GM23248 (cell line): Measurements from ENCODE around the gene TPRN. TPM values are rescaled to one million over a fixed set of nuclear protein-coding genes. Genes with fewer than 3 reads are reported as not detected.
"Not testable (repeated sequence)": the region's sequence is repeated elsewhere in the genome, so short reads cannot be mapped to it uniquely, and the experiment has no call there.

Source experiments
- DNase-seq: peaks from one replicate; pipeline ENCODE4 v3.0.0-alpha.2; 2015
- H2AFZ ChIP-seq: fragments of 200-600 bp; sonication (generic); 2 replicates; pipeline ENCODE4 v1.6.1; 2016; ENCODE audit warnings: antibody characterized with exemption
- H3F3A ChIP-seq: fragments of 200-600 bp; sonication (generic); 2 replicates; pipeline ENCODE4 v1.6.1; 2016; ENCODE audit warnings: mild to moderate bottlenecking, antibody characterized with exemption, mixed run types; ENCODE audit not compliant: insufficient read depth
- H3K27ac ChIP-seq: fragments of 200-600 bp; sonication (generic); 2 replicates; pipeline ENCODE4 v1.5.1; 2016; ENCODE audit warnings: mild to moderate bottlenecking
- H3K27me3 ChIP-seq: fragments of 200-600 bp; sonication (generic); replicated peaks from 2 replicates; pipeline ENCODE4 v1.6.1; 2016; ENCODE audit warnings: mild to moderate bottlenecking; ENCODE audit not compliant: insufficient read depth
- H3K36me3 ChIP-seq: fragments of 200-600 bp; sonication (generic); 2 replicates; pipeline ENCODE4 v1.6.1; 2016; ENCODE audit warnings: low read depth, mild to moderate bottlenecking
- H3K4me1 ChIP-seq: fragments of 200-600 bp; sonication (generic); 2 replicates; pipeline ENCODE4 v1.6.1; 2016; ENCODE audit warnings: mild to moderate bottlenecking; ENCODE audit not compliant: insufficient read depth
- H3K4me2 ChIP-seq: fragments of 200-600 bp; sonication (generic); one replicate; pipeline ENCODE4 v1.6.1; 2016; ENCODE audit warnings: mild to moderate bottlenecking; ENCODE audit not compliant: unreplicated experiment
- H3K4me3 ChIP-seq: fragments of 200-600 bp; sonication (generic); 2 replicates; pipeline ENCODE4 v1.5.1; 2016; ENCODE audit warnings: mild to moderate bottlenecking
- H3K79me2 ChIP-seq: fragments of 200-600 bp; sonication (generic); 2 replicates; pipeline ENCODE4 v1.6.1; 2016; ENCODE audit warnings: mild to moderate bottlenecking; ENCODE audit not compliant: insufficient read depth
- H3K9ac ChIP-seq: fragments of 200-600 bp; sonication (generic); 2 replicates; pipeline ENCODE4 v1.6.1; 2016; ENCODE audit warnings: mild to moderate bottlenecking
- H3K9me2 ChIP-seq: fragments of 200-600 bp; sonication (generic); 2 replicates; pipeline ENCODE4 v1.6.1; 2016; ENCODE audit warnings: mixed run types, mild to moderate bottlenecking, moderate library complexity; ENCODE audit not compliant: insufficient read depth
- H3K9me3 ChIP-seq: fragments of 200-600 bp; sonication (generic); one replicate; pipeline ENCODE4 v1.6.1; 2017; ENCODE audit warnings: low read depth
- H4K20me1 ChIP-seq: fragments of 200-600 bp; sonication (generic); 2 replicates; pipeline ENCODE4 v1.6.0; 2016; ENCODE audit not compliant: insufficient read depth
- EZH2 ChIP-seq: fragments of 200-600 bp; sonication (generic); IDR thresholded peaks from 2 replicates; pipeline ENCODE4 v1.6.1; 2018; ENCODE audit warnings: antibody characterized with exemption, mild to moderate bottlenecking; ENCODE audit not compliant: insufficient read depth, poor library complexity, severe bottlenecking
- EZH2phosphoT487 ChIP-seq: fragments of 200-600 bp; sonication (generic); IDR thresholded peaks from 2 replicates; pipeline ENCODE4 v1.6.1; 2018; ENCODE audit warnings: antibody characterized with exemption, moderate library complexity, mild to moderate bottlenecking, low read depth; ENCODE audit not compliant: insufficient read depth
- WGBS, 2 experiments: methylation state at CpG; one replicate each; pipeline ENCODE4 v1.1.6; 2015 to 2017; ENCODE audit warnings: low lambda C conversion rate in 2 of 2, low coverage in 1 of 2; ENCODE audit errors: missing lambda C conversion rate in 2 of 2; 5-methylcytosine and 5-hydroxymethylcytosine counted together
- in situ Hi-C: fragments of 300-500 bp; cut with MboI; formaldehyde crosslinking; loops from 2 replicates; pipeline ENCODE4 v1.15.0; 2020
- polyA plus RNA-seq: library from polyadenylated mRNA; unstranded; fragments of >200 nt; fragmentation: Nextera tagmentation; extraction: Ambion mirVana; gene quantifications from 2 replicates; pipeline ENCODE4 v1.2.1, GENCODE V29; 2016
- total RNA-seq: library from RNA; depleted of rRNA; stranded (reverse); fragments of >200 nt; shearing (Covaris generic); gene quantifications from 2 replicates; pipeline ENCODE4 v1.2.3, GENCODE V29; 2014

The TPRN gene
- total and polyA plus RNA-seq, 2 experiments from 2014 or later: 1.7 to 7.8 TPM

- in situ Hi-C loops: no loop called here
- Histone ChIP-seq H2AFZ (peak overlapping the region; percentile 55), H3K79me2 (peaks cover 54% of the 10 kb centered on the region), H3K4me1 (peaks cover 13% of the 10 kb centered on the region; the same call in 1 of the 2 replicates), H3F3A (peaks cover 22% of the 10 kb centered on the region), H3K27ac (peak overlapping the region; percentile 95), H3K36me3 (peaks cover 18% of the 10 kb centered on the region), H3K27me3 (no peaks in the 10 kb centered on the region), H3K9me2 (no peaks in the 10 kb centered on the region), H3K4me2 (peak overlapping the region; percentile 95), H3K9ac (peak overlapping the region; percentile 95), H3K4me3 (peak overlapping the region; percentile 78), H4K20me1 (peaks cover 19% of the 10 kb centered on the region; the same call in 1 of the 2 replicates), H3K9me3 (no peaks in the 10 kb centered on the region)
- TF ChIP-seq EZH2: no peak
- WGBS, 2 experiments: 1% methylated on average over 28 to 49 of the region's 58 CpGs
- DNase-seq: peak; percentile 92
Observed at GRCh38 chr9:137240318-137240840, 39.8 kb upstream of the TPRN start.

GRCh38 chr9:137239541-137240200 is 39.1 kb upstream of the TPRN start:
- 30 to 31% methylated on average over 25 to 27 of the region's 27 CpGs for WGBS, 2 experiments
- in situ Hi-C loops: not testable (repeated sequence)

GRCh38 chr9:137237759-137238726 is 37.5 kb upstream of the TPRN start:
- no peak for DNase-seq
- Histone ChIP-seq H4K20me1 (peaks cover 9% of the 10 kb centered on the region; the same call in 1 of the 2 replicates), H3K9ac (no peak overlapping the region), H3K4me1 (peaks cover 9% of the 10 kb centered on the region; the same call in 1 of the 2 replicates), H3K9me2 (no peaks in the 10 kb centered on the region), H3K79me2 (peaks cover 39% of the 10 kb centered on the region), H3K36me3 (peaks cover 12% of the 10 kb centered on the region; the same call in 1 of the 2 replicates), H3K27ac (no peak overlapping the region), H3K4me2 (no peak overlapping the region), H2AFZ (no peak overlapping the region), H3K27me3 (no peaks in the 10 kb centered on the region), H3K4me3 (no peak overlapping the region), H3K9me3 (no peaks in the 10 kb centered on the region), H3F3A (peaks cover 6% of the 10 kb centered on the region)
- WGBS, 2 experiments: 86 to 88% methylated on average over 12 to 13 of the region's 13 CpGs
- no peak for TF ChIP-seq EZH2phosphoT487
- no peak for TF ChIP-seq EZH2
- in situ Hi-C loops: no loop called here

More at GRCh38 chr9:137239541-137240200, 39.1 kb upstream of the TPRN start:
- peak overlapping the region; percentile 95 for H3K4me2 ChIP-seq
- not testable (repeated sequence) for H3K27me3 ChIP-seq, H3K9me3 ChIP-seq, H3K9me2 ChIP-seq, DNase-seq
- peak overlapping the region; percentile 55 for H2AFZ ChIP-seq
- peaks cover 54% of the 10 kb centered on the region for H3K79me2 ChIP-seq
- H3F3A ChIP-seq: peaks cover 22% of the 10 kb centered on the region
- peak overlapping the region; percentile 95 for H3K27ac ChIP-seq
- peak overlapping the region; percentile 78 for H3K4me3 ChIP-seq
- peaks cover 13% of the 10 kb centered on the region; the same call in 1 of the 2 replicates for H3K4me1 ChIP-seq
- H3K9ac ChIP-seq: peak overlapping the region; percentile 95
- H4K20me1 ChIP-seq: peaks cover 19% of the 10 kb centered on the region; the same call in 1 of the 2 replicates
- peaks cover 18% of the 10 kb centered on the region for H3K36me3 ChIP-seq

GRCh38 chr9:137236936-137237421 is 36.4 kb upstream of the TPRN start:
- in situ Hi-C loops: no loop called here
- Histone ChIP-seq H3K9me2 (no peaks in the 10 kb centered on the region), H3K27me3 (no peaks in the 10 kb centered on the region), H3K9me3 (no peaks in the 10 kb centered on the region), H3F3A (no peaks in the 10 kb centered on the region; the same call in 1 of the 2 replicates), H3K4me3 (no peak overlapping the region), H3K4me1 (no peaks in the 10 kb centered on the region), H3K27ac (no peak overlapping the region), H3K9ac (no peak overlapping the region), H3K4me2 (no peak overlapping the region), H2AFZ (no peak overlapping the region), H4K20me1 (no peaks in the 10 kb centered on the region), H3K79me2 (peaks cover 29% of the 10 kb centered on the region), H3K36me3 (peaks cover 3% of the 10 kb centered on the region; the same call in 1 of the 2 replicates)
- 44 to 48% methylated on average over 11 of the region's 11 CpGs for WGBS, 2 experiments
- DNase-seq: no peak
- TF ChIP-seq EZH2phosphoT487 (no peak), EZH2 (no peak)
